GM18867 (cell line): ENCODE data around the gene LUC7L3.
"Not testable (repeated sequence)": the region's sequence is repeated elsewhere in the genome, so short reads cannot be mapped to it uniquely, and the experiment has no call there.

Experiments used
- ATAC-seq: cut with Tn5 transposase; IDR thresholded peaks from one replicate; pipeline ENCODE4 v1.9.1; 2021; ENCODE audit warnings: mild to moderate bottlenecking, moderate library complexity; ENCODE audit not compliant: unreplicated experiment

The LUC7L3 gene

GRCh38 chr17:50708050-50709000, 11.1 kb upstream of the LUC7L3 start:
- ATAC-seq, result no peak

GRCh38 chr17:50709053-50709452, 10.3 kb upstream of the LUC7L3 start:
- ATAC-seq, result not testable (repeated sequence)

GRCh38 chr17:50710025-50710424, 9.4 kb upstream of the LUC7L3 start:
- no peak for ATAC-seq

DNA sequence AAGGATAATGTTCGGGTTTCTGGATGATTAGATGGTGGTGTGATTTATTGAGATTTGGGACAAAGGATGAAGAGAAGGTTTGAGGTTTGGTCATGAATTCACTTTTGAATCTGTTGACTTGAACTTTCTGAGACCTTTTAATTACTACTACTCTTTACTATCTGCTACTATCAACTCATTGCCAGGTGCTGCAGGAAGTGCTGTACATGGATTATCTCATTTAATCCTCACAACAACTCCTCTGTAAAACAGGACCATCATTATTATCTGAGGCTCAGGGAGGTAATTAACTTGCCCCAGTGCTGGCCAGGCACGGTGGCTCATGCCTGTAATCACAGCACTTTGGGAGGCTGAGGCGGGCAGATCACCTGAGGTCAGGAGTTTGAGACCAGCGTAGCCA, 8.8 kb upstream of the LUC7L3 start:
- ATAC-seq, result no peak

GRCh38 chr17:50712641-50713040, 6.8 kb upstream of the LUC7L3 start:
- ATAC-seq, result no peak

- ATAC-seq, result no peak
Measured at GRCh38 chr17:50715471-50715870, 3.9 kb upstream of the LUC7L3 start.

GRCh38 chr17:50719924-50720794, 756 bp downstream of the LUC7L3 start:
- no peak for ATAC-seq

GRCh38 chr17:50721194-50722010, 2.0 kb downstream of the LUC7L3 start:
- ATAC-seq, result no peak

- no peak for ATAC-seq
Measured at GRCh38 chr17:50722746-50723145, 3.3 kb downstream of the LUC7L3 start.

- ATAC-seq, result not testable (repeated sequence)
Measured at GRCh38 chr17:50724622-50725021, 5.2 kb downstream of the LUC7L3 start.

GRCh38 chr17:50725769-50726655, 6.6 kb downstream of the LUC7L3 start:
- no peak for ATAC-seq

- ATAC-seq, result no peak
Measured at GRCh38 chr17:50728112-50728429, 8.7 kb downstream of the LUC7L3 start.

- no peak for ATAC-seq
Measured at GRCh38 chr17:50728881-50729765, 9.7 kb downstream of the LUC7L3 start.

DNA sequence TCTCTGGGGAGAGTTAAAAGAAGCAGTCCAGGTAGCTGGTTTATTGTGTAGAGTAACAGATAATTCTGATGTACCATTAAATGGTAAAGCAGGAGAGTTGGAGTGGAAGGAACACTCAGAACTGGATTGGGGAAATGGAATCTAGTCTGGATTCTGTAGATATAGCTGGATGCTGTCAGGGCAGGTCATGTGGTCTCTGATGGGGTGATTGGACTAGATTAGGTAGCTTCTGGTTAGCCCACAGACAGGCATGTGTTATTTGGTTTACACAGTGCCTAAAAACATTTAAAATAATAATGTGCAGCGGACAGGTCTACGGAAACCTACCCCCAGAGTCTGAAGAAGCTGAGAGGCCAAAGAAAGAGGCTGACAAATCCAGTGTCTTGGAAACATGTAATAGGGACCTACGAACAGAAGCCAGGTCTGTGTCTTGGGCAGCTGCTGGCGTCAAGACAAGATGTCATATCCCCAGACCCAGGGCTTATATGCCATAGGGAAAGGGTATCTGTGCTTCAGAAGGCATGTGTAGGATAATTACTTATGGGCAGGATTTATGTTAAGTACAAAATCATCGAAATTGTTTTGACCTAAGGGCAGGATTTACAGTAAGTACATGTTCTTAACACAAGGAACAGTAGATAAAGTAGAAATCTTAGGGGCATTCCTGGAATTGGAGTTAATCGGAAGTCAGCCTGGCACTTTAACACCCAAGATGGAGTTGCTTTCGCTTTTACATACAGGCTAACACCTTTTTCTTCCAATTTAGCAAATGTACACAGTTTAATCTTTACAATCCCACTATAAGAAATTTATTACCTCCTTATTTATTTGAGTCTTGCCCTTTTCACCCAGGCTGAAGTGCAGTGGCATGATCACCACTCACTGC, 12.4 kb downstream of the LUC7L3 start:
- ATAC-seq, result no peak

DNA sequence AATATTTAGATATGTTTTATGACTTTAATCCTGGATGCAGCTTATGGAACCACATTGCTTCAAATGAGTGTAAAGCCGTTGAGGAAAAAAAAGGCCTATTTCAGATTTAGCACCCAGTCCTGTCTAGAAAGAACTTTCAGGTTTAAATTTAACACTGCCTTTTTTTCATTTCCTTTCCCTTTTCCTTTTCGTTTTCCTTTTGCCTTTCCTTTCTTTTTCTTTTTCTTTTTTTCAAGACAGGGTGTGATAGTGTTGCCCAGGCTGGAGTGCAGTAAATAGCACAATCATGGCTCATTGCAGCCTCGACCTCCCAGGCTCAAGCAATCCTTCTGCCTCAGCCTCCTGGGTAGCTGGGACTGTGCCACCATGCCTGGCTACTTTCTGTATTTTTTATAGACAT, 15.9 kb downstream of the LUC7L3 start:
- no peak for ATAC-seq

DNA sequence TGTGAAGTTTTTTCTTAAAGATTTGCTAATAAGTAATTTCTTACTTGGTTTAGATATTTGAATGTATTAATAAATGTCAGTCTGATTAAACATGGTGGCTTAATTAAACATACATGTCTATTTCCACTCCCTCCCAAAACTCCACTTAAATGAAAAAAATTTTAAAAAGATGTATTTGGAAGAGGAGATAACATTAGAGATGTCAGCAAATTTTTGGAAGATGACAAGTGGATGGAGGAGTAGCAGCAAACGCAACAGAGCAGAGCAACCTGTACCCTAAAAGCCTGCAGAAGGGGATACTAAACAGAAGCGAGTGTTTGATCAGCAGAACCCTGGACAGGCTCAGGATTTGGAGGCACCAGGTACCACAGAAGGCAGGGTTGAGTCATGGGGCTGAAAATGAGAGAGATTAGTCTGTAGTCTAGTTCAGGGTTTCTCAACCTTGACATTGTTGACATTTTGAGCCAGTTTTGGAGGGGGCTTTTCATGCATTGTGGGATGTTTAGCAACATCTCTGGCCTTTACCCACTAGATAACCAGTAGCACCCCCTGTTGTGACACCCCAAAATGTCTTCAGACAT, 17.8 kb downstream of the LUC7L3 start:
- ATAC-seq, result no peak

DNA sequence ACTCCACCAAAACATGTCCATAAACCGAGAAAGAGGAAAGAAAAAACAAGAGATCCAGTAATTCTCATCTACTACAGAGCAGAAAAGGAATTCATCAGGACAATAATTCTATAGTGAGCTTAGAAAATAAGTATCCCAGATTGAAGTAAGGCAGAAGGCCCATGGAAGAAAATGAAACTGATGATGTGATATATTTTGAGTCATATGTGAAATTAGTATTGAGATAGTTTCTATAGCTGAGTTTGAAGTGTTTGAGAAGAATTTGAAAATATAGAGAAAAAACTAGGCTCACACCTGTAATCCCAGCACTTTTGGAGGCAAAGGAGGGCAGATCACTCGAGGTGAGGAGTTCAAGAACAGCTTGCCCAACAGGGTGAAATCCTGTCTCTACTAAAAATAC, 19.7 kb downstream of the LUC7L3 start:
- no peak for ATAC-seq

DNA sequence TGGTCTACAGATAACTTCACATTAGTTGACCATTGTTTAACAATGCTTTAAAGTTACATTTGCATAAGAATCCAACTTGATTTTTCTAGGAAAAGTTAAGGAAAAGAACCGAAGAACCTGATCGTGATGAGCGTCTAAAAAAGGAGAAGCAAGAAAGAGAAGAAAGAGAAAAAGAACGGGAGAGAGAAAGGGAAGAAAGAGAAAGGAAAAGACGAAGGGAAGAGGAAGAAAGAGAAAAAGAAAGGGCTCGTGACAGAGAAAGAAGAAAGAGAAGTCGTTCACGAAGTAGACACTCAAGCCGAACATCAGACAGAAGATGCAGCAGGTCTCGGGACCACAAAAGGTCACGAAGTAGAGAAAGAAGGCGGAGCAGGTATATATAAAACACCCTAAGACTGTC, 26.2 kb downstream of the LUC7L3 start:
- ATAC-seq, result no peak
